BE2C (cell line): ENCODE measurements around the gene ATXN7L1. TPM values are rescaled to one million over a fixed set of nuclear protein-coding genes. Genes with fewer than 3 reads are reported as not detected.

Experiments
- DNase-seq: peaks from one replicate; pipeline ENCODE4 v3.0.0-alpha.2; 2020
- H3K27me3 ChIP-seq: fragments of 250-450 bp; sonication (Bioruptor Pico); 2 replicates; pipeline ENCODE4 v1.5.1; 2020; ENCODE audit warnings: mild to moderate bottlenecking
- H3K36me3 ChIP-seq: fragments of 250-450 bp; sonication (Bioruptor Pico); 2 replicates; pipeline ENCODE4 v1.5.1; 2020; ENCODE audit warnings: mild to moderate bottlenecking
- H3K4me1 ChIP-seq: fragments of 250-450 bp; sonication (Bioruptor Pico); 2 replicates; pipeline ENCODE4 v1.5.1; 2020
- H3K4me3 ChIP-seq: 2 replicates; pipeline ENCODE4 v1.5.1; 2011; ENCODE audit warnings: low read depth, low read length
- H3K9me3 ChIP-seq: fragments of 250-450 bp; sonication (Bioruptor Pico); 2 replicates; pipeline ENCODE4 v1.5.1; 2020
- polyA plus RNA-seq: library from polyadenylated mRNA; unstranded; fragments of >200 nt; gene quantifications from one replicate; pipeline ENCODE4 v1.2.1, GENCODE V29; 2012; ENCODE audit warnings: low read depth, missing spikeins; ENCODE audit not compliant: insufficient read length, insufficient read depth
- TF ChIP-seq, protein P1 (sequence below): IDR thresholded peaks from 2 replicates; pipeline ENCODE4 v1.5.1; 2012; ENCODE audit warnings: mild to moderate bottlenecking, low read depth, low read length

ATXN7L1 gene, protein sequence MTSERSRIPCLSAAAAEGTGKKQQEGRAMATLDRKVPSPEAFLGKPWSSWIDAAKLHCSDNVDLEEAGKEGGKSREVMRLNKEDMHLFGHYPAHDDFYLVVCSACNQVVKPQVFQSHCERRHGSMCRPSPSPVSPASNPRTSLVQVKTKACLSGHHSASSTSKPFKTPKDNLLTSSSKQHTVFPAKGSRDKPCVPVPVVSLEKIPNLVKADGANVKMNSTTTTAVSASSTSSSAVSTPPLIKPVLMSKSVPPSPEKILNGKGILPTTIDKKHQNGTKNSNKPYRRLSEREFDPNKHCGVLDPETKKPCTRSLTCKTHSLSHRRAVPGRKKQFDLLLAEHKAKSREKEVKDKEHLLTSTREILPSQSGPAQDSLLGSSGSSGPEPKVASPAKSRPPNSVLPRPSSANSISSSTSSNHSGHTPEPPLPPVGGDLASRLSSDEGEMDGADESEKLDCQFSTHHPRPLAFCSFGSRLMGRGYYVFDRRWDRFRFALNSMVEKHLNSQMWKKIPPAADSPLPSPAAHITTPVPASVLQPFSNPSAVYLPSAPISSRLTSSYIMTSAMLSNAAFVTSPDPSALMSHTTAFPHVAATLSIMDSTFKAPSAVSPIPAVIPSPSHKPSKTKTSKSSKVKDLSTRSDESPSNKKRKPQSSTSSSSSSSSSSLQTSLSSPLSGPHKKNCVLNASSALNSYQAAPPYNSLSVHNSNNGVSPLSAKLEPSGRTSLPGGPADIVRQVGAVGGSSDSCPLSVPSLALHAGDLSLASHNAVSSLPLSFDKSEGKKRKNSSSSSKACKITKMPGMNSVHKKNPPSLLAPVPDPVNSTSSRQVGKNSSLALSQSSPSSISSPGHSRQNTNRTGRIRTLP
- polyA plus RNA-seq, result 4.0 TPM

DNA sequence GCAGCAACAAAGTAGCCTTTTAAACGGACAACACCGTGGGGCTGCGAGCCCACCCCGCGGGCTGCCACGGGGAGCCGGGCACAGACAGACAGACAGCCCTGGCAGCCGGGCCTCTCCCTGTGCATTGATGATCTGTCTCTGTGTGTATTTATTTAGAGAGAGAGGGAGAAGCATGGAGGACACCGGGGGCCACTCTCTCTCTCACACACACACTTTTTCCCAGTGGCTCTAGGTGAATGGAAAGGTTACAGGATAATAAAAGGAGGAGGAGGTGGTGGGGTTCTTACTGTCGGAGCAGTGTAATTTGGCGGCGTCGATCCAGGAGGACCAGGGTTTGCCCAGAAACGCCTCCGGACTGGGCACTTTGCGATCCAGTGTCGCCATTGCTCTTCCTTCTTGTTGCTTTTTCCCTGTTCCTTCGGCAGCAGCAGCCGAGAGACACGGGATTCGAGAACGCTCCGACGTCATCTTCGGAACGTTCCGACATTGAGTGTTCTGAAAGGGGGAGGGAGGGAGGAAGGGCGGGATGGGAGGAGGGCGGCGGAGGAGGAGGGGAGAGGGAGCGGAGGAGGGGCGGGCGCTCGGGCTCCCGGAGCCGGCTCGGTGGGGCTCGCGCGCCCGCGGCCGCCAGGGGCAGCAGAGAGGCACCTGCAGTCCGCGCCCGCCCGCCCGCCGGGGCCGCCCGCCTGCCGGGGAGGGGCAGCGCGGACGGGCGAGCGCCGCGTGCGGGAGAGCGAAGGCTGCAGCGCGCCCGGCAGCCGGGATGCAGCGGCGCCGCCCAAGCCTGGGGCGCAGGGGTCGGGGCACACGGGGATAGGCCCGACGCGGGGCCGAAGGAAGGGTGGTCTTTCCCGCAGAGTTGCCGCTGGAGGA is at the start of gene ATXN7L1:
Gene ATXN7L1, minus strand, starts transcription at position 509 of the 873 bp plus-strand sequence. Its CDS starts 41 bp downstream, at position 468.
- TF ChIP-seq, protein P1, sequence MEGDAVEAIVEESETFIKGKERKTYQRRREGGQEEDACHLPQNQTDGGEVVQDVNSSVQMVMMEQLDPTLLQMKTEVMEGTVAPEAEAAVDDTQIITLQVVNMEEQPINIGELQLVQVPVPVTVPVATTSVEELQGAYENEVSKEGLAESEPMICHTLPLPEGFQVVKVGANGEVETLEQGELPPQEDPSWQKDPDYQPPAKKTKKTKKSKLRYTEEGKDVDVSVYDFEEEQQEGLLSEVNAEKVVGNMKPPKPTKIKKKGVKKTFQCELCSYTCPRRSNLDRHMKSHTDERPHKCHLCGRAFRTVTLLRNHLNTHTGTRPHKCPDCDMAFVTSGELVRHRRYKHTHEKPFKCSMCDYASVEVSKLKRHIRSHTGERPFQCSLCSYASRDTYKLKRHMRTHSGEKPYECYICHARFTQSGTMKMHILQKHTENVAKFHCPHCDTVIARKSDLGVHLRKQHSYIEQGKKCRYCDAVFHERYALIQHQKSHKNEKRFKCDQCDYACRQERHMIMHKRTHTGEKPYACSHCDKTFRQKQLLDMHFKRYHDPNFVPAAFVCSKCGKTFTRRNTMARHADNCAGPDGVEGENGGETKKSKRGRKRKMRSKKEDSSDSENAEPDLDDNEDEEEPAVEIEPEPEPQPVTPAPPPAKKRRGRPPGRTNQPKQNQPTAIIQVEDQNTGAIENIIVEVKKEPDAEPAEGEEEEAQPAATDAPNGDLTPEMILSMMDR, result peak; percentile 30; the same call in 1 of the 2 replicates
- Histone ChIP-seq H3K9me3 (no peaks in the 10 kb centered on the region), H3K4me3 (peak within 1 kb of the TSS; percentile 95), H3K27me3 (no peaks in the 10 kb centered on the region), H3K36me3 (peaks cover 3% of the 10 kb centered on the region; the same call in 1 of the 2 replicates), H3K4me1 (no peaks in the 10 kb centered on the region)
- DNase-seq, result peak; percentile 96

GRCh38 chr7:105926131-105926530 is 49.7 kb upstream of the ATXN7L1 start:
- Histone ChIP-seq H3K36me3 (no peaks in the 10 kb centered on the region), H3K27me3 (no peaks in the 10 kb centered on the region), H3K4me3 (no peak overlapping the region), H3K4me1 (no peaks in the 10 kb centered on the region), H3K9me3 (no peaks in the 10 kb centered on the region)
- no peak for DNase-seq
- TF ChIP-seq, protein P1, result no peak

DNA sequence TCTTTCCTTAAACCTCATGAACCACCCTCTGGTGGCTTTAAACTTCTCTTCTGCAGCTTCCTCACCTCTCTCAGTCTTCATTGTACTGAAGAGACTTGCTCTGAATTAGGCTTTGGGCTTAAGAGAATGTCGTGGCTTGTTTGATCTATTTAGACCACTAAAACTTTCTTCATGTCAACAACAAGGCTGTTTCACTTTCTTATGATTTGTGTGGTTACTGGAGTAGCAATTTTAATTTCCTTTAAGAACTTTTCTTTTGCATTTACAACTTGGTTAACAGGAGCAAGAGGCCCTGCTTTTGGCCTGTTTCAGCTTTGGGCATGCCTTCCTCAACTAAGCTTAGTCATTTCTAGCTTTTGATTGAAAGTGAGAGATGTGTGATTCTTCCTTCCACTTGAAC is 48.5 kb upstream of the ATXN7L1 start:
- no peak for DNase-seq
- Histone ChIP-seq H3K4me3 (no peak overlapping the region), H3K9me3 (no peaks in the 10 kb centered on the region), H3K27me3 (no peaks in the 10 kb centered on the region), H3K36me3 (no peaks in the 10 kb centered on the region), H3K4me1 (no peaks in the 10 kb centered on the region)
- TF ChIP-seq, protein P1, result no peak

DNA sequence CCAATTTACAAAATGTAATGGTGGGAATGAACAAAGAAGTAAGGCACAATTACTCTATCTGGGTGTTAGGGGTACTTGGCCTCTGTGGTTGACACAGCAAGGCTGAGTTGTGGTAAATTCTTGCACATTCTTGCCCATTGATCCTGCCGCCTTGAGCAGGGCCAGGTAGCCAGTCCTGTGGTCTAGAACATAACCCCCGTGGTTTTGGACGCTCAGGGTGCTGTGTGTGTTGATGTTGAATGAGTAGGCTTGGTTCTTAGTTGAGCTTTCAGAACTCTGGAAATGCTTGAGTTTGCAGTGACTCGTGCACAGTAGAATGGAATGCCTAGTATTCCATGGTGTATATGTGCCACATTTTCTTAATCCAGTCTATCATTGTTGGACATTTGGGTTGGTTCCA is 44.4 kb upstream of the ATXN7L1 start:
- no peak for DNase-seq
- Histone ChIP-seq H3K9me3 (no peaks in the 10 kb centered on the region), H3K4me3 (no peak overlapping the region), H3K27me3 (no peaks in the 10 kb centered on the region), H3K4me1 (no peaks in the 10 kb centered on the region), H3K36me3 (no peaks in the 10 kb centered on the region)
- TF ChIP-seq, protein P1, result no peak

DNA sequence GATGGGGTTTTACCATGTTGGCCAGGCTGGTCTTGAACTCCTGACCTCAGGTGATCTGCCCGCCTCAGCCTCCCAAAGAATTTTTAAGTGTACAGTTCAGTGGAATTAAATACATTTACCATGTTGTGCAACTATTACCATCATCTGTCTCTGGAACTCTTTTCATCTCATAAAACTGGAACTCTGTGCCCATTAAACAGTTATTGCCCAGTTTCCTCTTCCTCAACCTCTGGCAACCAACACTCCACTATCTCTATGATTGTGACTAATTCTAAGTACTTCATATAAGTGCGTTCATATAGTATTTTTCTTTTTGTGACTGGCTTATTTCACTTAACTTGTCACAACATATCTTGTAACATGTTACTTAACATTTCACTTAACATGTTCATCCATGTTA is 41.3 kb upstream of the ATXN7L1 start:
- DNase-seq, result no peak
- Histone ChIP-seq H3K4me1 (no peaks in the 10 kb centered on the region), H3K9me3 (no peaks in the 10 kb centered on the region), H3K4me3 (no peak overlapping the region), H3K27me3 (no peaks in the 10 kb centered on the region), H3K36me3 (no peaks in the 10 kb centered on the region)
- TF ChIP-seq, protein P1, result no peak
